IMR-90 (cell line): ENCODE measurements around the gene ANKS4B.

Experiments used
- BHLHE40 ChIP-seq: fragments of 150-350 bp; IDR thresholded peaks from 2 replicates; pipeline ENCODE4 v1.6.1; 2016; ENCODE audit warnings: mild to moderate bottlenecking, low read depth, low read length
- CEBPB ChIP-seq: IDR thresholded peaks from 2 replicates; pipeline ENCODE4 v1.6.1; 2012; ENCODE audit warnings: low read depth, low read length, improper control_type of control experiment
- FOS ChIP-seq: fragments of 150-350 bp; IDR thresholded peaks from 2 replicates; pipeline ENCODE4 v1.6.1; 2016; ENCODE audit warnings: low read depth, low read length
- MAFK ChIP-seq: IDR thresholded peaks from 2 replicates; pipeline ENCODE4 v1.6.1; 2012; ENCODE audit warnings: low read depth, low read length, improper control_type of control experiment
- POLR2A ChIP-seq: IDR thresholded peaks from 2 replicates; pipeline ENCODE4 v1.6.1; 2012; ENCODE audit warnings: mild to moderate bottlenecking, low read depth, low read length
- TF ChIP-seq, protein P1 (sequence below): conservative IDR thresholded peaks from 2 replicates; pipeline ENCODE4 v1.5.1; 2012; ENCODE audit warnings: mild to moderate bottlenecking, low read depth, low read length, improper control_type of control experiment
- TF ChIP-seq, protein P2 (sequence below): fragments of 150-350 bp; IDR thresholded peaks from 2 replicates; pipeline ENCODE4 v1.6.1; 2017; ENCODE audit warnings: mild to moderate bottlenecking, antibody characterized with exemption, low read length, low read depth

DNA sequence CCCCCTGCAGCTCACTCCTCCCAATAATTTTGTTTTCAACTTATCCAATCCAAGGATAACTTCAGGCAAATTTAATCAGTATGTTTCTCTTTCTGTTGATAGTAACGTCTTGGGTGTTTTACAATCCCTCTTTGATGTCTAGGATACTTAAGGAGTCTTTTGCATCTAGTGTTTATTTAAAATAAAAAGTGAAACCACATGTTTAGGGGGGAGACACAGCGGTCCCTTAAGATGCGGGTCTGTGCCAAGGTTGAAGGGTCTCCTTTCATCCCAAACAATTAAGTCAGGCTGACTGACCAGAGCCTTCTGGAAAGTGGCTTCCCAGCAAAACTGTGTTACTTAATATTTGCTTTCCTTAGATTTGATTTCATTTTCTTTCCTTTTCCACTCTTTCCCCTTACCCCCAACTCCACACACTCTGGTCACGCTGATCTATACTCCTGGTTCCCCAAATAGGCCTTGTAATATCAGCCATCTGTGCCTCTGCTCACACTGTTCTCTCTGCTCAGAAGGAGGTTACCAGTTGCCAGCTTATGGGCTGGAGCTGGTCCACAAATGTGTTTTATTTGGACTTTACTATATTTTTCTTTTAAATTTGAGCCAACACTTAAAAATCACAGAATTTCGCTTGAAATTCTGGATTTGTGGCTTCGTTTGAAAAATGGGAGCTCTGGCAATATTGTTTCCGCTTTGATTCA is 11.2 kb downstream of the ANKS4B start:
- TF ChIP-seq, protein P1, sequence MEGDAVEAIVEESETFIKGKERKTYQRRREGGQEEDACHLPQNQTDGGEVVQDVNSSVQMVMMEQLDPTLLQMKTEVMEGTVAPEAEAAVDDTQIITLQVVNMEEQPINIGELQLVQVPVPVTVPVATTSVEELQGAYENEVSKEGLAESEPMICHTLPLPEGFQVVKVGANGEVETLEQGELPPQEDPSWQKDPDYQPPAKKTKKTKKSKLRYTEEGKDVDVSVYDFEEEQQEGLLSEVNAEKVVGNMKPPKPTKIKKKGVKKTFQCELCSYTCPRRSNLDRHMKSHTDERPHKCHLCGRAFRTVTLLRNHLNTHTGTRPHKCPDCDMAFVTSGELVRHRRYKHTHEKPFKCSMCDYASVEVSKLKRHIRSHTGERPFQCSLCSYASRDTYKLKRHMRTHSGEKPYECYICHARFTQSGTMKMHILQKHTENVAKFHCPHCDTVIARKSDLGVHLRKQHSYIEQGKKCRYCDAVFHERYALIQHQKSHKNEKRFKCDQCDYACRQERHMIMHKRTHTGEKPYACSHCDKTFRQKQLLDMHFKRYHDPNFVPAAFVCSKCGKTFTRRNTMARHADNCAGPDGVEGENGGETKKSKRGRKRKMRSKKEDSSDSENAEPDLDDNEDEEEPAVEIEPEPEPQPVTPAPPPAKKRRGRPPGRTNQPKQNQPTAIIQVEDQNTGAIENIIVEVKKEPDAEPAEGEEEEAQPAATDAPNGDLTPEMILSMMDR, result no peak
- no peak for TF ChIP-seq CEBPB
- TF ChIP-seq, protein P2, sequence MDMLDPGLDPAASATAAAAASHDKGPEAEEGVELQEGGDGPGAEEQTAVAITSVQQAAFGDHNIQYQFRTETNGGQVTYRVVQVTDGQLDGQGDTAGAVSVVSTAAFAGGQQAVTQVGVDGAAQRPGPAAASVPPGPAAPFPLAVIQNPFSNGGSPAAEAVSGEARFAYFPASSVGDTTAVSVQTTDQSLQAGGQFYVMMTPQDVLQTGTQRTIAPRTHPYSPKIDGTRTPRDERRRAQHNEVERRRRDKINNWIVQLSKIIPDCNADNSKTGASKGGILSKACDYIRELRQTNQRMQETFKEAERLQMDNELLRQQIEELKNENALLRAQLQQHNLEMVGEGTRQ, result no peak
- no peak for TF ChIP-seq POLR2A
- no peak for TF ChIP-seq MAFK
- TF ChIP-seq FOS, result no peak
- no peak for TF ChIP-seq BHLHE40
